Activated CD8-positive, alpha-beta T cell treated with anti-CD3 and anti-CD28 coated beads for 36 hours (primary cell): ENCODE results near the gene DHX58. TPM values are rescaled to one million over a fixed set of nuclear protein-coding genes. Genes with fewer than 3 reads are reported as not detected.
A peak's percentile ranks its signal among the peaks of the same experiment; 100 is the strongest.

Experiments
- ATAC-seq: fragments of 200-7000 bp; cut with Tn5 transposase; one replicate; pipeline ENCODE4 v1.10.0; 2021; ENCODE audit warnings: mild to moderate bottlenecking, moderate library complexity
- CTCF ChIA-PET: fragments of 350-600 bp; sonication (Branson Sonifier 250); formaldehyde crosslinking; loops from one replicate; lab custom pipeline; 2021; ENCODE audit warnings: antibody characterized with exemption; lab: Charles Lee
- POLR2A ChIA-PET: fragments of 350-600 bp; sonication (Branson Sonifier 250); formaldehyde crosslinking; loops from one replicate; lab custom pipeline; 2021; ENCODE audit warnings: antibody characterized with exemption; lab: Charles Lee
- DNase-seq: peaks from one replicate; pipeline ENCODE4 v3.0.0-alpha.2; 2020
- H3K27ac Mint-ChIP-seq: one replicate; pipeline ENCODE4 v1.8.0; 2021; ENCODE audit warnings: mild to moderate bottlenecking, mixed read lengths
- H3K27me3 Mint-ChIP-seq: one replicate; pipeline ENCODE4 v1.8.0; 2021; ENCODE audit warnings: mixed read lengths
- H3K36me3 Mint-ChIP-seq: one replicate; pipeline ENCODE4 v1.8.0; 2021; ENCODE audit warnings: low read depth, mixed read lengths
- H3K4me1 Mint-ChIP-seq: one replicate; pipeline ENCODE4 v1.8.0; 2021; ENCODE audit warnings: low read depth, mixed read lengths
- H3K4me3 Mint-ChIP-seq: one replicate; pipeline ENCODE4 v1.8.0; 2021; ENCODE audit warnings: mild to moderate bottlenecking, moderate library complexity, mixed read lengths
- H3K9me3 Mint-ChIP-seq: one replicate; pipeline ENCODE4 v1.8.0; 2021; ENCODE audit warnings: mixed read lengths
- intact Hi-C: fragments of 100-400 bp; cut with micrococcal nuclease; formaldehyde crosslinking; loops from one replicate; pipeline ENCODE4 v1.10.0; 2022
- total RNA-seq, 2 experiments: library from RNA; stranded (reverse); gene quantifications; one replicate each; pipeline ENCODE4 v1.2.3, GENCODE V29; 2021
- TF ChIP-seq, protein P1 (sequence below): fragments of 200-600 bp; IDR thresholded peaks from one replicate; pipeline ENCODE4 v1.8.0; 2022; ENCODE audit warnings: antibody characterized with exemption, mild to moderate bottlenecking

DHX58 gene
- total RNA-seq, 2 experiments from 2014 or later, result 31.7 to 36.2 TPM

DNA sequence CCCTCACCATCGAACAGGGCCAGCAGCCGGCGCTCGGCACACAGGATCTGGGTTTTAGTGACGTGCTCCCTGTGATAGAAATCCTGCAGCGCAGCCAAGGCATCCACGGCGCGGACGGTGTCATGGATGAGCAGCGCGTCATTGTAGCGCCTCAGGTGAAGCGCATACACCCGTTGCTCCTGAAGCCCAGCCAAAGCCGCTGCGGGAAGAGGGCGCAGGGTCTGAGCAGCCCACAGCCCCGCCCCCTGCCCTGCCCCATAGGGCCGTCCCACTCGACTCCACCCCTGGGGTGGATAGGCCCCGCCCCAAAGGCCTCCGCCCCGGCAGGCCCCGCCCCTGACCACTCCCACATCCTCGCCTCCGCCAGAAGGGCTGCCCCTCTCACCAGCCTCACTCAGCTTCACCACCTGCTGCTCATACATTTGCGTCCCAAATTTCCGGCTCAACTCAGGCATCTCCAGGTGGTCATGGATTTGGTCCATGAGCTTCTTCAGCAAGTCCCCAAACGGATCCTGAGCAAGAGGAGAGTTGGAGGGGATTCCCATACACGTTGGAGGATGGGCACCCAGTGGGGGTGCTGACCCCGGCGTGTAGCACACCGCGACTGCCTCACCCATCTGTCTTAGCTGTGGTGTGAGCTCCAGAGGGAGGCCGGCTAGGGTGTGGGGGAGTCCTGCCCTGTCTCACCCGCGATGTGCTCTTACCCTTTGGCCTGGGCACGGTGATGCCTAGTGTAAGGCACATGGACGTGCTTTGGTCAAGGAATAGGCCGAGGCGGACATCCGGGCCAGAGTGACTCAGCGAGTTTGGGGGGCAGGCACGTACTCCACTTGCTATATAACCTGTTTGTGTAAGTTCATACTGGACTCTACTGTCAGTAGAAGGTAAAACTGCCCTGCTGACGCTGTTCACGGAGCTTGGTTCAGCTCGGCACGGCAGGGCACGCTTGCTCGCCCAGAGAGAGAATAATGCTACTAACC lies 4.6 kb downstream of the DHX58 start:
- H3K27ac Mint-ChIP-seq, result peak overlapping the region; percentile 71
- peak; percentile 89 for ATAC-seq

DNA sequence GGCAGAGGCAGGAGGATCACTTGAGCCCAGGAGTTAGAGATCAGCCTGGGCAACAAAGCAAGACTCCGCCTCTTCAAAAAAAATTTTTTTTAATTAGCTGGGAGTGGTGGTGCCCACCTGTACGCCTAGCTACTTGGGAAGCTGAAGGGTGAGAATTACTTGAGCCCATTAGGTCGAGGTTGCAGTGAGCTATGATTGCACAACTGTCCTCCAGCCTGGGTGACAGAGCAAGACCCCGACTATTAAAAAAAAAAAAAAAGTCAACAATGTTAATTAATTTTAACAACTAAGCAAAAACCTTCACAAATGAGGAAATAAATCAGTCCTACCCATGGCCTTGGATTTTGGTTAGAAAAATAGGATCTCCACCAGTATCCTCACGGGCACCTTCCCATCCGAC lies 5.4 kb downstream of the DHX58 start:
- H3K36me3 Mint-ChIP-seq, result peaks cover 10% of the 10 kb centered on the region
- CTCF ChIA-PET, result interaction anchor here (0.9 to 3.5 kb wide), 8 partner anchors 8 to 89 kb away, joined by 3 to 23 read pairs (median 4); partner anchors contain the start of gene NKIRAS2
- no peaks in the 10 kb centered on the region for H3K27me3 Mint-ChIP-seq
- ATAC-seq (no peak), DNase-seq (no peak)
- peaks cover 19% of the 10 kb centered on the region for H3K4me1 Mint-ChIP-seq
- POLR2A ChIA-PET, result interaction anchor here (0.9 to 2.3 kb wide), 4 partner anchors 8 to 90 kb away, joined by 4 to 9 read pairs (median 4); partner anchors contain the start of genes DNAJC7 and ZNF385C
- H3K9me3 Mint-ChIP-seq, result no peaks in the 10 kb centered on the region
- peak overlapping the region; percentile 52 for H3K4me3 Mint-ChIP-seq
- TF ChIP-seq, protein P1, sequence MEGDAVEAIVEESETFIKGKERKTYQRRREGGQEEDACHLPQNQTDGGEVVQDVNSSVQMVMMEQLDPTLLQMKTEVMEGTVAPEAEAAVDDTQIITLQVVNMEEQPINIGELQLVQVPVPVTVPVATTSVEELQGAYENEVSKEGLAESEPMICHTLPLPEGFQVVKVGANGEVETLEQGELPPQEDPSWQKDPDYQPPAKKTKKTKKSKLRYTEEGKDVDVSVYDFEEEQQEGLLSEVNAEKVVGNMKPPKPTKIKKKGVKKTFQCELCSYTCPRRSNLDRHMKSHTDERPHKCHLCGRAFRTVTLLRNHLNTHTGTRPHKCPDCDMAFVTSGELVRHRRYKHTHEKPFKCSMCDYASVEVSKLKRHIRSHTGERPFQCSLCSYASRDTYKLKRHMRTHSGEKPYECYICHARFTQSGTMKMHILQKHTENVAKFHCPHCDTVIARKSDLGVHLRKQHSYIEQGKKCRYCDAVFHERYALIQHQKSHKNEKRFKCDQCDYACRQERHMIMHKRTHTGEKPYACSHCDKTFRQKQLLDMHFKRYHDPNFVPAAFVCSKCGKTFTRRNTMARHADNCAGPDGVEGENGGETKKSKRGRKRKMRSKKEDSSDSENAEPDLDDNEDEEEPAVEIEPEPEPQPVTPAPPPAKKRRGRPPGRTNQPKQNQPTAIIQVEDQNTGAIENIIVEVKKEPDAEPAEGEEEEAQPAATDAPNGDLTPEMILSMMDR, result no peak
- intact Hi-C loops, result no loop called here
- H3K27ac Mint-ChIP-seq, result no peak overlapping the region

More for the DNA sequence above, 4.6 kb downstream of the DHX58 start:
- H3K36me3 Mint-ChIP-seq, result peaks cover 13% of the 10 kb centered on the region
- TF ChIP-seq, protein P1, result no peak
- peak; percentile 94 for DNase-seq
- no peaks in the 10 kb centered on the region for H3K27me3 Mint-ChIP-seq
- ChIA-PET POLR2A (interaction anchor here (0.7 to 2.3 kb wide), 11 partner anchors 9 to 142 kb away, joined by 3 to 9 read pairs (median 4); partner anchors contain the start of genes DNAJC7, KAT2A, NKIRAS2 and ZNF385C), CTCF (interaction anchor here (1.0 to 14.3 kb wide), 9 partner anchors 10 to 90 kb away, joined by 3 to 110 read pairs (median 5); partner anchors contain the start of genes DNAJC7 and NKIRAS2)
- peaks cover 23% of the 10 kb centered on the region for H3K4me1 Mint-ChIP-seq
- H3K9me3 Mint-ChIP-seq, result no peaks in the 10 kb centered on the region
- peak overlapping the region; percentile 52 for H3K4me3 Mint-ChIP-seq
- intact Hi-C loops, result no loop called here

DNA sequence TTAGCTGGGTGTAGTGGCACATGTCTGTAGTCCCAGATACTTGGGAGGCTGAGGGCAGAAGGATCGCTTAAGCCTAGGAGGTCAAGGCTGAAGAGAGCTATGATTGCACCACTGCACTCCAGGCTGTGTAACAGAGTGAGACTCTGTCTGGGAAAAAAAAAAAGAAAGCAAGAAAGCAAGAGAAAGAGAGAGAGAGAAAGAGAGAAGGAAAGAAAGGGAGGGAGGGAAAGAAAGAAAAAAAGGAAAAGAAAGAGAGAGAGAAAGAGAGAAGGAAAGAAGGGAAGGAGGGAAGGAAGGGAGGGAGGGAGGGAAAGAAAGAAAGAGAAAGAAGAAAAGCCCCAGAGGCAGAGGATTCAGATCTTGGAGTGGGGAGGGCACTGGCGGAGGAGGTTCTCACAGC lies 6.5 kb downstream of the DHX58 start:
- Mint-ChIP-seq H3K4me1 (peaks cover 14% of the 10 kb centered on the region), H3K9me3 (no peaks in the 10 kb centered on the region), H3K36me3 (peaks cover 10% of the 10 kb centered on the region), H3K4me3 (no peak overlapping the region), H3K27ac (no peak overlapping the region), H3K27me3 (no peaks in the 10 kb centered on the region)
- ChIA-PET POLR2A (interaction anchor here (1.5 kb wide), 1 partner anchor 89 kb away, joined by 4 read pairs; the partner anchor contains the start of gene DNAJC7), CTCF (interaction anchor here (0.9 to 3.4 kb wide), 3 partner anchors 39 to 103 kb away, joined by 3 to 23 read pairs (median 3); no protein-coding TSS in a partner anchor)
- intact Hi-C loops, result no loop called here
- DNase-seq (no peak), ATAC-seq (no peak)
- TF ChIP-seq, protein P1, result no peak

DNA sequence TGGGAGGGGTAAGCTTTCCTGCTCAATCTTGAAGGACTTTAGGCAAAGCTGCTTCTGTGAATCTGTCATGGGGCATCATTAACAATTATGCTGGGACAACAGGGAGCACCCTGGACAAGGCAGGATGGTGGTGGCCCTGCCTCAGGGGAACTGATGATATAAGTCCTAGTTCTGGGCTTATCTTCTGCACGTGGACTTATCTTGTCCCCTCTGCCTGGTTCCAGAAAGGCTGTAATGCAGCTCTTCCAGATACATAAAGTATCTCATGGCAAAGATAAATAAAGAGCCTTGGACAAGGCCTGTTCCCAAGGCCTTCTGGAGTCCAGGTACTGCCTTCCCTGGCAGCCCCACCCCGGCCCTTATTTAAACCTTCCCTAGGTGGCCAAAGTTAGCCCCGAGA lies 8.2 kb downstream of the DHX58 start:
- ChIA-PET CTCF (interaction anchor here (1.1 to 8.2 kb wide), 4 partner anchors 32 to 141 kb away, joined by 3 to 72 read pairs (median 36); no protein-coding TSS in a partner anchor), POLR2A (interaction anchor here (0.8 to 1.3 kb wide), 2 partner anchors 36 to 87 kb away, joined by 3 read pairs; partner anchors contain the start of gene DNAJC7)
- Mint-ChIP-seq H3K4me3 (no peak overlapping the region), H3K9me3 (no peaks in the 10 kb centered on the region), H3K36me3 (peaks cover 10% of the 10 kb centered on the region), H3K27ac (no peak overlapping the region), H3K4me1 (peaks cover 7% of the 10 kb centered on the region), H3K27me3 (no peaks in the 10 kb centered on the region)
- ATAC-seq, result no peak
- no peak for DNase-seq
- intact Hi-C loops, result no loop called here
- TF ChIP-seq, protein P1, result no peak
